ENCODE data around the gene KCNQ1OT1.
A peak's percentile ranks its signal among the peaks of the same experiment; 100 is the strongest.

The KCNQ1OT1 gene

DNA sequence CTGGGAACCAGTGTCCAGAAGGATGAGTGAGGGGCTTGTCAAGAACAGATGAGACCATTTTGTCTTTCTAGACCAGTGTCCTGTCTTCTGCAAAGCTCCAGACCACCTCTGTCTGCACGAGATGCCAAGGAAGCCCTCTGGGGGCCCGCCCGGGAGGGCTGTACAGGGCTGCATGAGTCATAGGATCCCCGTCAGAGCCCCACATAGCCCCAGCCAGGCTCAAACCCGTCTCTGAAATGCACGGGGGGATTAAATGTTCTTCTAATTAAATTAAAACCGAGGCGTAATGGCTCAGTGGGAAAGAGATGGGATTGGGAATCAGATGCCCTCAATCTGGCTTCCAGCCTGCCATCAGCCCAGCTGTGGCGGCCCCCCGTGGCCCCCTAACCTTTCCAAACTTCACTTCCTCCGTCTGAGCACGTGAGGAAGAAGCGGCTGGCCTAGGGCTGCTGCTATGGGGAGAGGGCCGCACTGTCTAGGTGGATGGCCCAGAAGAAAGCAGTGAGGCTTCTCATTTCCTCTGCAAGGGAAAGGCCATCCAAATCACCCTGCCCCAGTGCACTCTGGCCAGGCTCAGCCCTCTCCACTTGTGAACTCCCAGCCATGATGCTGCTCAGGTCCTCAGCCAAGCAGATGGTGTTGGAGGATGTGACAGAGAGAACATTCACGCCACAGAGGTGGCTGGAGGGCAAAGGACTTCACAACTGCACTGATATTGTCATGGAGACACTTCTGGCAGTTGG lies 32.8 kb downstream of the KCNQ1OT1 start:
- DNase-seq (ENCODE audit: low spot score): peak; percentile 32

DNA sequence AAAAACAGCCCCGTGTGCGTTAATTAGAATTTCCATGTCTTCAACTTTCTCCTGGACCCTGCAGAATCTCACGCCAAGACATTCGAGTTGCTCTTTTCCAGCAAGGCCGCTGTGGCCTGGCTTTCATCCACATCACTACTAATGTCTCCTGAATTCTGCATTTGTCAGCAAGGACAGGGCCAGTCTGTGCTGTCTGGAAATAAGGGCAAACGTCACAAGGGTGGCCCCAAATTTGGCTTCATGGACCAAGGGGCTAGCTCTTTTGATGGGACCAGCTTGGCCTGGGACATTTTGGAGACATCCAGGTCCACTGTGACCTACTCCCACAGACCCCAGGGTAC lies 33.4 kb downstream of the KCNQ1OT1 start:
- DNase-seq (ENCODE audit: low spot score): no peak

DNA sequence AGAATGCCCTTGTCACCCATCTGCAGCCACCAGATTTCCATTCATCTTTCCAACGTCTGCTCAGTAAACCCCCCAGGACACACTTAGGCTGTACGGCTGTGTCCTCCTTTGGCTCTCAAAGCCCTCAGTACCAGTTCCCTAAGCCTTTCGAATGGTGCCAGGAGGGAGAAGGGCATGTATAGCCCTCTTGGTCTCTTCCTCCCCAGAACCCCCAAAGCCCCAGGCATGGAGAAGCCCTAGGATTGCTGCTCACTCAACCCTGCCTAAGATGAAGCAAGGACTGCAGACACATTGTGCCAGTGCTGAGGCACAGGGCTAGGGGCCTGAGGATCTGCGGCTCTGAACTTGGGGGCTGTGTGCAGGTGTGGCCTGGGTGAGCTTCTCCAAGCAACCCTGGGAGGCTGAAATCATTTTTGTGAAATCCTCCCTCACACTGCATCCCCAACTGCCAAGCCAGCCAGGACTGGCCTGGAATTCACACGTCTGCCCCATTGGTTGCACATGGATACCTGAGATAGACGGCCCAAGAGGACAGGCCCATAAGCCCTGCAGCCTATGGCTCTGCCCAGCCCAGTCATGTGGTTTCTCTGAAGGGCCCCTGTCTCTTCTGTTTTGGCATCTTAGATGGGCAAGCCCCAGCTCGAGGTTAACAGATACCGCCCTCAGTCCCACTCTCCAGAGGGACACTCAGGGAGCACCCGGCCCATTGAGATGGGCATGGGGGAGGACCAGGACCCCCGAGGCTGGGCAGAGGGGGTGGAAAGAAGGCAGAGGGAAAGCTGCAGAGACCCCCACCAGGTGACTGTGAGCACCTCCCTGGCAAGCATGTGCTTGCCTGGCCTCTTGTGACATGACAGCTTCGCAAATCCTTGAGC lies 34.0 kb downstream of the KCNQ1OT1 start:
- DNase-seq (ENCODE audit: low spot score): no peak

DNA sequence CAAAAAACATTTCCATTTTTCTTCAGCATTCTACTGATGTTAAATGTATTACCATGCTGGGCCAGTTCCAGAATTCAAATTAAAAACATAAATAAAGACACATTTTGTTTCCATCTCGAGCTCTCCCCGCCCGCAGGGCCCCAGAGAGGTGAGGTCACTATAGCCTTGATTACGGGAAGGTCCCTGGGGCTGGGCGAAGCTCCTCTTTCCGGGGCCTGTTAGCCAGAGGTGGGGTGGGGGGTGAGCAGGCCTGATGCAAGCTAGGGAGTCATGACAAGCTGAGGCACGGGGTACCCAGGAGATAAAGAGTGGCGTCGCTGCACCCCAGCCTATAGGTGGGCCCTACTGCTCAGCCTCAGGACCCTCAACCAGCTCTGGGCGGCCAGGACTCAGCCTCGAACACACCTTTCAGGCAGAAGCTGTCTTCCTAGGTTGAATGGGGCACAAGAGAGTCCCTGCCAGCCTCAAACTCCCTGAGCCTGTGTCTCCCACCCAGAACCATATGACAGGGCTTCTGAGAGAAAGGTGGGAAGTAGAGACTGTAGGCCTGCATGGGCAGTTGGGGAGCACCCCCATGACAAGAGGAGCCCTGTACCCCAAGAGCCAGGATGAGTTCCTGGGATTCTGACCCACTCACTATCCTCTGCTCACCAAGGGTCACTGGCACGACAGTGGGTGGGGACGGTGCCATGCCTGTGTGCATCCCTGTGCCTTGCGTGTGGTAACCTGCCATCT lies 34.8 kb downstream of the KCNQ1OT1 start:
- DNase-seq (ENCODE audit: low spot score): no peak

DNA sequence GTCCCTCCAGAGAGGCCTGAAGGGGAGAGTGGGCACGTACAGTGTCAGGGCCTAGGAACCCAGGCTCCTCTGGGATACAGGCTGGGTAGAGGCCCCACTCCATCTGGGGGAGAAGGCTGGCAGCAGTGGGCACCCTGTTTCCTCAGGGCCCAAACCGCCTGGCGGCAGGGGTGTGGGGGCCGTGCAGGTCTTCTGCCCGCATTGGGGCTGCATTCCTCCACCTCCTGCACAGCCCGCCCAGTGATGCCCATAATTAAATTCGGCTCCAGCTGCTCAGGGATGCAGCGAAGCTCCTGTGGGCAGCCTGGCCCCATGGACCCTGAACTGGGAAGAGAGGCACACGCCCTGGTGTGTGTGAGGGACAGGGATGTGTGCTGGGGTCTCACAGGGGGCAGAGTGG lies 35.4 kb downstream of the KCNQ1OT1 start:
- DNase-seq (ENCODE audit: low spot score): peak; percentile 36

DNA sequence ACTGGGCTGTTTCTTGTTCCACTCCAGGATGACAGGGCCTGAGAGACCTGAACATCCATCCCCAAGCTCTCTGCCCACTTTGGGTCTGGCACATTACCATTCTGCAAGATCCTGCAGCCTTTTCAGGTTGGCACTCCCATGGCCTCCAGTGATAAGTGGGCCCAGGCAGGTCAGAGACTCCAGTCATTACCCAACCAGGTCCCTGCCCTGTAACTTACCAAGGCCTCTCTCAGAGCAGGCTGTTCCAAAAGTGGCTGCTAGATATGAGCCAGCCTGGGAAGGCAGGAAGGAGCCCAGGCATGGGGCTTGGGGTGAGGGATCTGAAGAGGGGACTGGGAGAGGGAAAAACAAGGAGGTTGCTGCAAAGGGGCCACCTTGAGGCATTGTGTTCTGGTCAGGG lies 35.9 kb downstream of the KCNQ1OT1 start:
- peak; percentile 27 for DNase-seq (ENCODE audit: low spot score)

DNA sequence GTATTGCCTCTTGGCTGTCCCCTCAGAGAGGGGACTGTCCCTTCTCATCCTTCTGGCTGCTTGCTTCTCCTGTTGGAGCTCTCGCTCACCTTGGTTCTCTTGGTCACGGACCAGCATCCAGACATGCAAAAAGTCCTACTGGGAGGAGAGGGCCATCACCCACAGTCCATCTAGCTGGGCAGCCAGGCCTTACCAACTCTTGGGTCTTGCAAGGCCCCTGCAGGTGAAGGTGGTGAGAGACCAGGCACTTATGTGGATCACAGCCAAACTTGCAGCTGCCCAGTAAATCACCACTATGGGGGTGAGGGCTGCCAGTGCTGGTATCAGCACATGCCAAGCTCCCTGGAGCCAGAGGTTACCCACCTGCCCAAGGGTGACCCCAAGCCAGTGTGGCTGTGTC lies 36.3 kb downstream of the KCNQ1OT1 start:
- no peak for DNase-seq (ENCODE audit: low spot score)

DNA sequence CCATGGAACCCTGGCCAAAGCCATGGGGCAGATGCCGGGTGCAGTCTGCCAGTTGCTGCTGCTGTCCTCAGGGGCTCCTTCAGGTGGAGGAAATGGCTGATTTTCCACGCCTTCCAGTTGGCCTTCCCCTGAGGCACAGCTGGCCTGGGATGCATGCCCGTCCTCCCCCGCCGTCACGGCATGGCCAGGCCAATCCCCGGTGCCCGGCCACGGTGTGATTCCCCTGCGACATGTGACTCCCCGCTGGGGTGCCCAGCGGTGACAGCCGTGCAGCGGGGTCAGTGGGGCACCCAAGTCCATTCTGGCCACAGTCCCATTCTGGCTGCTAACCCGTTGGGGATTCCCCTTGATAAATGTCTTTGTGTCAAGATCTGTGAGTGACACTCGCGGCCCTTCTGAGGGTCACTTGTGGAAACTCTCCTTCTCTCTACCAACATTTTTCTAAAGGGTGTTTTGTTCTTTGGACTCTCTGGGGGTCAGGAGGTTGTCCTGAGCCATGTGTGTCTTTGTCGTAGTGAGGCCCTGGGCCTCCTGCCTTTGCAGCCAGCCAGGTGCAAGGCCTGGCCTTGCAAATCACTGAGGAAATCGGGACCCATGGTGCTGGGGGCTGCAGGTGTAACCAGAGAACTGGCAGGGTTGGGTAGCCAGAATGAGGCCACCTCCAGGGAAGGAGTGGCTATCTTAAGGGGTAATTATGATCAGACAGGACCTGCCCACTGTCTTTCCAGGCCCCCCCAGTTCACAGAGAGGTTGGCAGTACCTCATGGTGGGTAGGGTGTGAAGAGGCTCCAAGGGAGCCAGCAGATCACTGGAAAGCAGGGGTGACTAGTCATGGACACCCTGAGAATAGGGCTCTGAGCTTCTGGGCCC lies 37.1 kb downstream of the KCNQ1OT1 start:
- peak; percentile 43 for DNase-seq (ENCODE audit: low spot score)

DNA sequence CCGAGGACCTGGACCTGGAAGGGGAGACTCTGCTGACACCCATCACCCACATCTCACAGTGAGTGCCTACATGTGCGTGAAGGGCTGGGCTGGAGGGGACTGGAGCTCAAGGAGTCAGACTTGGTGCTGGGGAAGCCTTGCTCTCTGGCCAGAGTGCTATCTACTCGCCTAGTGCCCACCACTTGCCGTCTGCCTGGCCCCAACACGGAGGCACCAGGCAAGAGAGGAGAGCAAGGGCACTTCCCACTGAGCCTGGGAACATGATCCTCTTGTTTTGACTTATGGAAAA lies 37.8 kb downstream of the KCNQ1OT1 start:
- no peak for DNase-seq (ENCODE audit: low spot score)

DNA sequence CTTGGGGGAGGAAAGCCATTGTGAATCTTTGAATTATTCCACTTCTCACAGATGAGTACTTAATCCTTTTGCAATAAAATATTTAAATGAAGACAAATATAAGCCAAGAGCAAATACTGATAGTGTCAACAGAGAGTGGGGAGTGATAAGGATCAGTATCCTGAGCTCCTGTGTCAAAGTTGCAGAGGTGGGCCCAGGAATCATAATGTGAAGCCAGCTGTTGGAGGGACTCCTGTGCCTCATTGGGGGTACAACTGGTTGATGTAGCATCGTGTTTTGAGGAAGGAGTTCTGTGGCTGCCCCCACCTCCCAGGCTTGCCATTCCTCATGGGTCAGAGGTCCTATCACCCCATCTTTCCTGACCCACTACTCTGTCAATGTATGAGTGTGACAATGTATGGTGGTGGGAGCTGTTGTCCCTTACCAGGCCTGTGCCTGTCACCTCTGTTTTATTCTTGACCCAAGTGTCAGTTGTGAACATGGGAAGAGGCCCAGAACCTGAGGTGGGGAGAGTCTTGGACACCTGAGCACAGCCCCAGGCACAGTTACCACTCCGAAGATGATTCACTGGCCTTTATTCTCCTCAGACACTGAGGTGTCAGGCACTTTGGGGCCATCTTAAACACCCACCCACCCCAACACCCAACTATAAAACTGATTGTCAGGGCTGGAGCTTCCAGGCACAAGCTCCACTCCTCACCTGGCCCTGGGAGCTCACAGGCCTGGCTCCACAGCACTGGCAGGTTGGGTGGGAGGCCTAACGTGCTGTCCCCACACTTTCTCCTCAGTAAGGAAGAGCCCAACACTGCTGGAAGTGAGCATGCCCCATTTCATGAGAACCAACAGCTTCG lies 38.4 kb downstream of the KCNQ1OT1 start:
- DNase-seq (ENCODE audit: low spot score): peak; percentile 25

DNA sequence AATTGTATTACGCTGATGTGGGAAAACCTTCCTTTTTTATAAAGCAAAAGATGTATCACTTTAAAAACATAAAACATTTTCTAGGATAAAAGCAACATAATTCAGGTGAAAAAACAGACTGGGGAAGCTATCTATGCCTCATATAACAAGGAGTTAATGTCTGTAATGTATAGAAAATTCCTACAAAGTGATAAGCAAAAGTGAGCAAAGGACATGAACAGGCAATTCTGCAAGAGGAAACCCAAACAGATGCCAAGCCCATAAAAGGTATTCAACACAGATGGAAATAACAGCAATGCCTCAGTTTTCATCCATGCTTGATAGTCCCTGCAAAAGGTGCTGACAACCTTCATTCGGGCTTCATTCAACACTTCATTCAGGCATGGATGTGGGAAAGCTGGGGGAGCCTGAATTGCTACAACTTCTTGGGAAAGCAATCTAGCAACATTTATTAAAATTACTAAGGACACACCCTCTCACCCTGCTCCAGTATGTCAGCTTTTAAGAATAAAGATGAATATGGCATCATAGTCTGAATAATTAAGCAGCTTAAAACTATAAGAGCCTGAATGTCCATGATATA lies 39.3 kb downstream of the KCNQ1OT1 start:
- no peak for DNase-seq (ENCODE audit: low spot score)

DNA sequence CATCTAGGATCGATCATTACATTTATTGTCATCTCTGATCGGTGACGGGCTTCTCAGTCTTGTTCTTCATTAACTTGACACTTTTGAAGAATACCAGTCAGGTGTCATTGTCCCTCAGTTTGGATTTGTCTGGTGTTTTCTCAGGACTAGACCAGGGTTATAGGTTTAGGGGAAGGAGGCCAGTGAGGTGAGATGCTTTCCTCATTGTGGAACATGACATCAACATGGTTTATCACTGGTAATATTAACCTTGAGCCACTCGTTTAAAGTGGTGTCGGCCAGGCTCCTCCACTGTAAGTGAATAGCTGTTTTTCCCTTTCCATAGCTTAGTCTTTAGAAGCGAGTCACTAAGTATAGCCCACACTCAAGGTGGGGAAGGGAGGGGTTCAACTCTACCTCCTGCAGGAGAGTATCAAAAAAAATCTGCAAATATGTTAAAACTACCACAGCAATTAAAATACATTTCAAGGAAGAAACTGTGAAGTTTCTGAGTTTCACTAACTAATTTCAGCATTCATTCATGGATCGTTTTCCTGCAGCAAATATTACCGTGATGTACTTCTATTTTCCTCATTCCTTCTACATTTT lies 42.0 kb downstream of the KCNQ1OT1 start:
- DNase-seq (ENCODE audit: low spot score): no peak

DNA sequence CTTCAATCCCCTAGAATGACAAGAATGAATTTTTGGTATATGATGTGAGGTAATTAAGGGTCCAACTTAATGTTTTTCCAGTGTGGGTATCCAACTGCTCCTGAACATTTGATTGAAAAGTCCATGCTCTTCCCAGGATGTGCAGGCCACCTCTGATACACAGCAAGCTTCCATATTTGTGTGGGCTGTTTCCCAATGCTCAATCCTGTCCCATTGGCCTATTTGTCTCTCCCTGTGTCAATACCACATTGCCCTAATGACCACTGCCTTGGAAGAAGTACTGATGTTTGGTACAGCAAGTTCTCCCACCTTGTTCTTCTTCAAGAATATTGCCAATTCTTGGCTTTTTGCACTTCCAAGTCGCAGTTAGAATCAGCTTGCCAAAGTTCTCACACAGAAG lies 42.9 kb downstream of the KCNQ1OT1 start:
- no peak for DNase-seq (ENCODE audit: low spot score)

DNA sequence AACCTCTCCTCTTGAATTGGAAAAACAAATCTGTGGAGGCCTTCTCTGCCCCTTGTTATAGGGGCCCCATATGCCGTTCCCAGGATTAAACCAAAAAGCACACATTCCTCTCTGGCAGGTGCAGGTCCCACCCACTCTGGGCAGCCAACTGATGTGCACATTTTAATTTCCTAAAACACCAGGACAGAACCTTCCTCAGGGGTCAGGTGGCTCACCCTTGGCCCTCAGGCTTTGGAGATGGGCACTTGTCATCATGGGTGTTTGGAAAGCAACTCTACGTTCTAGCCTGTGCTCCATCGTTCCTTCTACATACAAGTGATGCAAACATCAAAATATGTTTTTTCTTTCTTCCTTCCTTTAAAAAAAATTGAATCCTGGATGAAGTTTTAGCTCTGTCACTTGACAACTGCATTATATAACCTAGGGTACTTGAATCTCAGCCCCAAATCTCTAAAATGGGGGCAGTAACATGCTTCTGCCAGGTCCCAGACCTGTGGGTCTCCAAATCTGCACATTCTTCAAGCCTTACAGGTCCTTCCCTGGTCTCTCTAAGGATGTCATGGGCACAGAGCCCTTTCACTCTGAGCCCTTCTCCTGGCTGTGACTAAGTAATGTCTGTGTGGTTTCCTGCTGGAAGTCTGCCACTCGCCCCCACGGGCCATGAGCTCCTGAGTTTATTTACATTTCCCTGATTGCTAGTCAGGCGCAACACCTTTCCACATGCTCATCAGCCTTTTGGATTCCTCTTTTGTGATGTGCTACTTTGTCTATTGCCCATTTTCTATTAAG lies 43.8 kb downstream of the KCNQ1OT1 start:
- DNase-seq (ENCODE audit: low spot score): no peak

DNA sequence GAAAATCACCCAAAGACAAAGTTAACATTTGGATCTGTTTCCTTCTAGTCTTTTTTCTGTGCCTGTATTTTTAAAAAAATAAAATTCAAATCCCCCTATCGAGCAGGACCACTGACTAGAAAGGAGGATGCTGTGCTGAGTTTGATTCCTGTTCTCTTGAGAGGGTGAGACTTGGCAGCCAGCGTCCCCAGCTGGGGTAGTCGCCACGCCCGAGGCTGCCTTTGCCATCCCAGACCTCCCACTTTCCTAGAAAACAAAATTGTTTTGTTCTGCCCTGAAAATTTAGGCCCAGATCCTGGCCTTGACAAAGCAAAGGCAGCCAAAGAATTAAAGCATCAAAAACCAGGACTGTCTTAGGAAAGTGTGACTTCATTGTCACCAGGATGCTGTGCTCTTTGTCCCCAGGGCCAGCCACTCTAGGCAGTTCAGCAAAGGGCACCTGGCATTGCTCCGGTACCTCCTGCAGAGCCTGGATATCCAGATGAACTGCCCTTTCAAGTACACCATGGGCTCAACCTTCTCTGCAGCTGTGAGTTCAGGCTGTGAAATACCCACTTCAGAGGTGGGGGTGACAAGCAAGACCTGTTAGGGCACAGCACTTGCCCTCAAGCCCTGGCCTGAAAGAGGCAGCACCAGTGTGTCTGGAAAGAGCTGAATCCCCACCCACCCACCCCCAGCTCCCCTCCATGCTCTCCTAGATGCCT lies 44.6 kb downstream of the KCNQ1OT1 start:
- no peak for DNase-seq (ENCODE audit: low spot score)

DNA sequence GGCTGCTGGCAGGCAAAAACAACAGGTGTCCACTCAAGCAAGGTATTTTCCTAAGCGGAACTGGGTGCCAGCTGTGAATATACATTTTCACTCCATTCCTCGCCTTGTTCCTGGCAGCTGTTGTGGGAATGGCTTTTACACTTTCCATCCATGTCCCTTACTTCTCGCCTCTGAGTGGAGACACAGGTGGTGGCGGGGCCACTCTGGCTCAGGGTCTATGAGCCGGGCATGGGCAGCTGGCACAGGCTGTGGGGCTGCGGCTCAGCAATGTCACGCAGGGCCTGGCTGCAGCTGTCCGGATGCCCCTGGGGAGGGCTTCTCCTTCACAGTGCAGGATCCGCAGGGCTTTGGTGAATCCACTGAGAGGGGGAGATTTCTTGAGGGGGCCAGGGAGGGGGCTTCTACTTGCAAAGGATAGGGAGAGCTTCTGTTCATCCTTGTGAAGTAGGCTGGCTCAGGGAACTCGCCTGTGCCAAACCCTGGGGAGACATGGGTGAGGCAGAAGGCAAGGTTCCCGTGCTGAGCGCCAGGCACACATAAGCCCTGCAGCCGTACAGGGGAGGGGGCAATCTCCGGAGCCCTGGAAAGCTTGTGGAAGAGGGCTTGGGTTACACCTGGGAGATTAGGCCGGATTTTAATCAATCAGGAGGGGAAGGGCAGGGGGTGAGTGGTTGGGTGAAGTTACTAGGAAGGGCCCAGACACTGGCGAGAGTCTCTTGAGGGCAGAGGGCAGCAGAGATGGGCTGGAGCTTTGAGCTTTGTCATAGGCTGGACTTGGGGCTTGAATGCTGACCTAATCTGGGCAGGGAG lies 45.7 kb downstream of the KCNQ1OT1 start:
- no peak for DNase-seq (ENCODE audit: low spot score)

DNA sequence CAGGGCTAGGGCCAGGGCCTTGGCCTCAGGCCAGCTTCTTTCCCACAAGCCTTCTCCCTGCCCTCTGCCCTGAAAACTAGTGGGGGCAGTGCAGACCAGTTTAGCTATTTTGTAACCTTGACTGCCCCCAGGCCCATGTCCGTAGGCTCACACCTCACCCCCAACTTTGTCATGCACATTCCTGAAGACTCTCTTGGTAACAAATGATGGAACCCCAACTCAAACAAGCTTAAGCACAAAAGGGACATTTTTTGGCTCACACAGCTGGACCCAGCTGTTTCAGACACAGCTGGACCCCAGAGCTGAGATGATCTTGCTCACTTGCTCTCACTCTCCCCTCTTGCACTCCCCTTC lies 46.6 kb downstream of the KCNQ1OT1 start:
- no peak for DNase-seq (ENCODE audit: low spot score)

Data from ecto neural progenitor cell (in vitro differentiated cells).